Sigmoid colon (tissue), 7 donors: ENCODE measurements around the gene TTC39A. TPM values are rescaled to one million over a fixed set of nuclear protein-coding genes. Genes with fewer than 3 reads are reported as not detected.

Source experiments
- DNase-seq: peaks from one replicate; pipeline ENCODE4 v3.0.0-alpha.2; 2019
- H3K27ac ChIP-seq, 4 donors: fragments of 200-600 bp; sonication (generic); one replicate each; pipeline ENCODE4 v1.5.1; 2016 to 2019; ENCODE audit warnings: mild to moderate bottlenecking in 1 of 4
- H3K27me3 ChIP-seq, 3 donors: fragments of 200-600 bp; sonication (generic); one replicate each; pipeline ENCODE4 v1.5.1; 2019; ENCODE audit warnings: mild to moderate bottlenecking in 1 of 3
- H3K36me3 ChIP-seq, 4 donors: fragments of 200-600 bp; sonication (generic); one replicate each; pipeline ENCODE4 v1.5.1; 2016 to 2019
- H3K4me1 ChIP-seq, 4 donors: fragments of 200-600 bp; sonication (generic); one replicate each; pipeline ENCODE4 v1.5.1; 2017 to 2019
- H3K4me3 ChIP-seq, 4 donors: fragments of 200-600 bp; sonication (generic); one replicate each; pipeline ENCODE4 v1.5.1; 2017 to 2019; ENCODE audit warnings: mild to moderate bottlenecking in 2 of 4, moderate library complexity in 1 of 4
- H3K9me3 ChIP-seq, 4 donors: fragments of 200-600 bp in 3 of 4; sonication (generic) in 3 of 4; one replicate each; pipeline versions ENCODE4 v1.5.1 to v1.6.1; 2013 to 2019
- CTCF ChIP-seq, 4 experiments: fragments of 450-650 bp in 3 of 4; fragments of 200-600 bp in 1 of 4; IDR thresholded peaks; one replicate each; pipeline ENCODE4 v1.5.1; 2016 to 2019; ENCODE audit warnings: antibody characterized with exemption in 4 of 4, mild to moderate bottlenecking in 3 of 4, moderate library complexity in 2 of 4
- EP300 ChIP-seq, 4 donors: sonication (generic); formaldehyde crosslinking; IDR thresholded peaks; one replicate each; pipeline ENCODE4 v1.6.1; 2017; ENCODE audit warnings: antibody characterized with exemption in 4 of 4
- POLR2A ChIP-seq, 2 donors: fragments of 450-650 bp; IDR thresholded peaks; one replicate each; pipeline ENCODE4 v1.6.1; 2016; ENCODE audit warnings: antibody characterized with exemption in 2 of 2, mild to moderate bottlenecking in 2 of 2, moderate library complexity in 2 of 2
- POLR2AphosphoS5 ChIP-seq, 4 donors: sonication (generic); formaldehyde crosslinking; IDR thresholded peaks; one replicate each; pipeline ENCODE4 v1.6.1; 2017; ENCODE audit warnings: antibody characterized with exemption in 4 of 4
- WGBS, 2 donors: extraction: QIAGEN DNeasy Blood & Tissue Kit; methylation state at CpG; one replicate each; pipeline ENCODE4 v1.1.7; 2013; 5-methylcytosine and 5-hydroxymethylcytosine counted together
- intact Hi-C: fragments of 100-400 bp; cut with DNase I; formaldehyde crosslinking; loops from one replicate; pipeline ENCODE4 v1.15.1; 2023
- polyA plus RNA-seq, 3 donors: library from polyadenylated mRNA; stranded (reverse); fragments of 200-250 nt; gene quantifications; one replicate each; pipeline ENCODE4 v1.2.3, GENCODE V29; 2013
- total RNA-seq, 4 donors: library from RNA; depleted of rRNA; stranded (reverse); fragments of >200 nt; gene quantifications; one replicate each; pipeline ENCODE4 v1.1.0, GENCODE V29; 2016
- donor health status: healthy with polysubstance abuse.
- donor health status: Bipolar disorder and iron deficiency.
- donor health status: healthy.

Gene TTC39A
- total and polyA plus RNA-seq, 7 donors: under 0.01 to 71.7 (median 16.3) TPM; not detected in 1

DNA sequence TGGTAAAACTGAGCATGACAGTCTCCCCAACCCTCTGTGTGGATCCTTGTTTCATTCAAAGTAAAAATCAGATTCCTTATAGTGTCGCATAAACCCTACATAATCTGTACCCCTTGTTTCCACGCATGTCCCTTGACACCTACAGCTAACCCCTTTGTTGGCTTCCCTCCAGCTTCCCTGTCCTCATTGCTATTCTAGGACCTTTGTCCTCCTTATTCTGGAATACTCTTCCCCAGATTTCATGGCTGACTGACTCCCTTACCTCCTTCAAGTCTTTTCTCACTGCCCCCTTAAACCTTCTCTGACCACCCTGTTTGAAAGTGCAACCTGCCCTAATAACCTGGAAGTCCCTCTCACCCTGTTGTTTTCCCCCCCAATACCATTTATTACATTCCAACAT is 90.3 kb downstream of the TTC39A start:
- H3K4me3 ChIP-seq: no peak overlapping the region
- no peak for TF ChIP-seq CTCF (IDR thresholded peaks at IDR 0.05)
- TF ChIP-seq EP300 (IDR thresholded peaks at IDR 0.05): no peak
- TF ChIP-seq POLR2AphosphoS5 (IDR thresholded peaks at IDR 0.05): no peak
- TF ChIP-seq POLR2A (IDR thresholded peaks at IDR 0.05): no peak

GRCh38 chr1:51238034-51238403 is 92.3 kb downstream of the TTC39A start:
- Histone ChIP-seq H3K27me3 (no peaks in the 10 kb centered on the region), H3K4me1 (peaks cover 0 to 61% (median 48%) of the 10 kb centered on the region in 4 donors), H3K4me3 (peak overlapping the region in 3 of 4 donors; percentile 76 to 91 (median 85)), H3K9me3 (no peaks in the 10 kb centered on the region), H3K36me3 (no peaks in the 10 kb centered on the region), H3K27ac (peak overlapping the region; percentile 93 to 98 (median 96))
- no peak for TF ChIP-seq CTCF (IDR thresholded peaks at IDR 0.05)
- no peak for TF ChIP-seq POLR2AphosphoS5 (IDR thresholded peaks at IDR 0.05)
- TF ChIP-seq EP300 (IDR thresholded peaks at IDR 0.05): no peak
- no peak for TF ChIP-seq POLR2A (IDR thresholded peaks at IDR 0.05)
- intact Hi-C loops: loop anchor here (5.0 kb wide), 4 partner anchors 46 to 279 kb away; partner anchors contain the start of gene EPS15
- 11 to 45% methylated on average over 7 of the region's 7 CpGs for WGBS, 2 donors
- no peak for DNase-seq

More for the DNA sequence above, 90.3 kb downstream of the TTC39A start:
- intact Hi-C loops: no loop called here
- Histone ChIP-seq H3K36me3 (no peaks in the 10 kb centered on the region), H3K27me3 (no peaks in the 10 kb centered on the region), H3K4me1 (peaks cover 0 to 62% (median 48%) of the 10 kb centered on the region in 4 donors), H3K9me3 (no peaks in the 10 kb centered on the region), H3K27ac (no peak overlapping the region)
- 19 to 74% methylated on average over 2 of the region's 2 CpGs for WGBS, 2 donors
- no peak for DNase-seq

- TF ChIP-seq POLR2AphosphoS5 (IDR thresholded peaks at IDR 0.05) (no peak), EP300 (IDR thresholded peaks at IDR 0.05) (no peak), POLR2A (IDR thresholded peaks at IDR 0.05) (no peak)
- H3K27ac ChIP-seq: peak overlapping the region; percentile 93 to 98 (median 96)
- no peaks in the 10 kb centered on the region for H3K9me3 ChIP-seq
- no peaks in the 10 kb centered on the region for H3K36me3 ChIP-seq
- H3K27me3 ChIP-seq: no peaks in the 10 kb centered on the region
- intact Hi-C loops: loop anchor here (5.0 kb wide), 4 partner anchors 45 to 280 kb away; partner anchors contain the start of gene EPS15
- H3K4me3 ChIP-seq: peak overlapping the region; percentile 76 to 100 (median 88)
- WGBS, 2 donors: 2 to 10% methylated on average over 9 of the region's 9 CpGs
- no peak for DNase-seq
- peaks cover 0 to 58% (median 48%) of the 10 kb centered on the region in 4 donors for H3K4me1 ChIP-seq
Measured at GRCh38 chr1:51237351-51238033, 92.9 kb downstream of the TTC39A start.

Other genes with a start within 250 kb of the TTC39A start
- not detected for gene C1orf185, start 228.3 kb downstream of the TTC39A start, total RNA-seq
- not detected for gene C1orf185, start 228.3 kb downstream of the TTC39A start, polyA plus RNA-seq
- gene RNF11, start 94.3 kb downstream of the TTC39A start, total RNA-seq: 100 to 1,000 TPM in 2 of 4 donors, 10 to 100 TPM in 2; 85.8 to 116 (median 101) TPM
- gene RNF11, start 94.3 kb downstream of the TTC39A start, polyA plus RNA-seq: 100 to 1,000 TPM in 2 of 3 donors, 10 to 100 TPM in 1; 44.6 to 123 (median 108) TPM
- gene EPS15, start 188.7 kb upstream of the TTC39A start, total RNA-seq: 100 to 1,000 TPM in 3 of 4 donors, 10 to 100 TPM in 1; 72.4 to 131 (median 103) TPM
- 10 to 100 TPM; 16.4 to 19.2 (median 18.6) TPM for gene EPS15, start 188.7 kb upstream of the TTC39A start, polyA plus RNA-seq